ENCODE data around the gene HS3ST6. TPM values are rescaled to one million over a fixed set of nuclear protein-coding genes. Genes with fewer than 3 reads are reported as not detected.

Gene HS3ST6
- total and polyA plus RNA-seq, 9 of the 15 experiments (the other 6 are each of a cell fraction or from before 2014, with no cell fraction given): not detected

DNA sequence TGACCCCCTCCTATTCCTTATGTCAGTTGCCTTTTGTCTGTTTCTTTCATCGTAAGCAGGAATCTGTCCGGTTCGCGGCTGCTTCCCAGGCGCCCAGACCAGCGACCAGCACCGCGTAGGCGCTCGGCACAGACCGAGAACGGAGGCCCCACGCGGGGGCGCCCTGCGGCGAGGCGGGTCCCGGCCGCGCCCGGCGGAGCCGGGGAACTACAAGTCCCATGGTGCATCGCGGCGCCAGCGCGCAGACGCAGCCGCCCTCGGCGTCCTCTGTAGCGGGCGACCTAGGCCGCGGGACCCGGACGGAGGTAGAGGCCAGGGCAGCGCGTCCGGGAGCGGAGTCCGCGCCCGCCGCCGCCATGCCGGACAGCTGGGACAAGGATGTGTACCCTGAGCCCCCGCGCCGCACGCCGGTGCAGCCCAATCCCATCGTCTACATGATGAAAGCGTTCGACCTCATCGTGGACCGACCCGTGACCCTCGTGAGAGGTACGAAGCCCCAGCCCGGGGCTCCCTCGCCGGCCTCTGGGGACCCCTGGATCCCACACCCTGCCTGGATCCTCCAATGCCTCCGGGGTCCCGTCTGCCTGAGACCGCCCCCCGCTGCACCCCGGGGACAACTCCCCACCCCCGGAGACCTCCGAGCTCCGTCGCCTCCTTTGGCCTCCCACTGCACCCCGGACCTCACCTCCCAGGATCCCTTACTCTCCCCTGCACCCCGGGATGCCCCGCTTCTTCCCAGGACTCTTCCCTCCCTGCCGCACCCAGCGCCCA, 41.2 kb upstream of the HS3ST6 start, which contains the start of gene NDUFB10 (continued):
- TF ChIP-seq HNRNPL (IDR thresholded peaks at IDR 0.05; ENCODE audit: low read depth, low read length) (peak; percentile 95), BRD9 (IDR thresholded peaks at IDR 0.05; ENCODE audit: low read depth, partially characterized antibody) (no peak), ZNF197 (CRISPR knock-in tag; IDR thresholded peaks at IDR 0.05; ENCODE audit: low read depth) (0 out of 2 replicates have a peak, but pooled peaks have one; percentile 29), HNRNPLL (IDR thresholded peaks at IDR 0.05; ENCODE audit: low read depth, low read length, poor library complexity, severe bottlenecking) (no peak), SIX5 (IDR thresholded peaks at IDR 0.05; ENCODE audit: borderline replicate concordance in 1 of 2, insufficient read depth in 1 of 2, low read depth in 1 of 2, low read length in 2 of 2) (peak; percentile 85 to 86), ZNF586 (CRISPR knock-in tag; conservative IDR thresholded peaks at IDR 0.05) (no peak), TCF3 (CRISPR knock-in tag; IDR thresholded peaks at IDR 0.05) (peak; percentile 44; the same call in 1 of the 2 replicates), NR3C1 (CRISPR knock-in tag; IDR thresholded peaks at IDR 0.05) (no peak), ZNF707 (CRISPR knock-in tag; conservative IDR thresholded peaks at IDR 0.05) (no peak), ETV5 (CRISPR knock-in tag; IDR thresholded peaks at IDR 0.05; ENCODE audit: low read depth) (peak; percentile 84), MEIS2 (IDR thresholded peaks at IDR 0.05; ENCODE audit: partially characterized antibody) (peak; percentile 52), SAP30 (IDR thresholded peaks at IDR 0.05; ENCODE audit: borderline replicate concordance, insufficient read depth, low read depth, low read length, poor library complexity, severe bottlenecking) (no peak)
- TF ChIP-seq, protein P1, sequence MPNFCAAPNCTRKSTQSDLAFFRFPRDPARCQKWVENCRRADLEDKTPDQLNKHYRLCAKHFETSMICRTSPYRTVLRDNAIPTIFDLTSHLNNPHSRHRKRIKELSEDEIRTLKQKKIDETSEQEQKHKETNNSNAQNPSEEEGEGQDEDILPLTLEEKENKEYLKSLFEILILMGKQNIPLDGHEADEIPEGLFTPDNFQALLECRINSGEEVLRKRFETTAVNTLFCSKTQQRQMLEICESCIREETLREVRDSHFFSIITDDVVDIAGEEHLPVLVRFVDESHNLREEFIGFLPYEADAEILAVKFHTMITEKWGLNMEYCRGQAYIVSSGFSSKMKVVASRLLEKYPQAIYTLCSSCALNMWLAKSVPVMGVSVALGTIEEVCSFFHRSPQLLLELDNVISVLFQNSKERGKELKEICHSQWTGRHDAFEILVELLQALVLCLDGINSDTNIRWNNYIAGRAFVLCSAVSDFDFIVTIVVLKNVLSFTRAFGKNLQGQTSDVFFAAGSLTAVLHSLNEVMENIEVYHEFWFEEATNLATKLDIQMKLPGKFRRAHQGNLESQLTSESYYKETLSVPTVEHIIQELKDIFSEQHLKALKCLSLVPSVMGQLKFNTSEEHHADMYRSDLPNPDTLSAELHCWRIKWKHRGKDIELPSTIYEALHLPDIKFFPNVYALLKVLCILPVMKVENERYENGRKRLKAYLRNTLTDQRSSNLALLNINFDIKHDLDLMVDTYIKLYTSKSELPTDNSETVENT (CRISPR knock-in tag; IDR thresholded peaks at IDR 0.05): peak; percentile 78
- TF ChIP-seq, protein P2, sequence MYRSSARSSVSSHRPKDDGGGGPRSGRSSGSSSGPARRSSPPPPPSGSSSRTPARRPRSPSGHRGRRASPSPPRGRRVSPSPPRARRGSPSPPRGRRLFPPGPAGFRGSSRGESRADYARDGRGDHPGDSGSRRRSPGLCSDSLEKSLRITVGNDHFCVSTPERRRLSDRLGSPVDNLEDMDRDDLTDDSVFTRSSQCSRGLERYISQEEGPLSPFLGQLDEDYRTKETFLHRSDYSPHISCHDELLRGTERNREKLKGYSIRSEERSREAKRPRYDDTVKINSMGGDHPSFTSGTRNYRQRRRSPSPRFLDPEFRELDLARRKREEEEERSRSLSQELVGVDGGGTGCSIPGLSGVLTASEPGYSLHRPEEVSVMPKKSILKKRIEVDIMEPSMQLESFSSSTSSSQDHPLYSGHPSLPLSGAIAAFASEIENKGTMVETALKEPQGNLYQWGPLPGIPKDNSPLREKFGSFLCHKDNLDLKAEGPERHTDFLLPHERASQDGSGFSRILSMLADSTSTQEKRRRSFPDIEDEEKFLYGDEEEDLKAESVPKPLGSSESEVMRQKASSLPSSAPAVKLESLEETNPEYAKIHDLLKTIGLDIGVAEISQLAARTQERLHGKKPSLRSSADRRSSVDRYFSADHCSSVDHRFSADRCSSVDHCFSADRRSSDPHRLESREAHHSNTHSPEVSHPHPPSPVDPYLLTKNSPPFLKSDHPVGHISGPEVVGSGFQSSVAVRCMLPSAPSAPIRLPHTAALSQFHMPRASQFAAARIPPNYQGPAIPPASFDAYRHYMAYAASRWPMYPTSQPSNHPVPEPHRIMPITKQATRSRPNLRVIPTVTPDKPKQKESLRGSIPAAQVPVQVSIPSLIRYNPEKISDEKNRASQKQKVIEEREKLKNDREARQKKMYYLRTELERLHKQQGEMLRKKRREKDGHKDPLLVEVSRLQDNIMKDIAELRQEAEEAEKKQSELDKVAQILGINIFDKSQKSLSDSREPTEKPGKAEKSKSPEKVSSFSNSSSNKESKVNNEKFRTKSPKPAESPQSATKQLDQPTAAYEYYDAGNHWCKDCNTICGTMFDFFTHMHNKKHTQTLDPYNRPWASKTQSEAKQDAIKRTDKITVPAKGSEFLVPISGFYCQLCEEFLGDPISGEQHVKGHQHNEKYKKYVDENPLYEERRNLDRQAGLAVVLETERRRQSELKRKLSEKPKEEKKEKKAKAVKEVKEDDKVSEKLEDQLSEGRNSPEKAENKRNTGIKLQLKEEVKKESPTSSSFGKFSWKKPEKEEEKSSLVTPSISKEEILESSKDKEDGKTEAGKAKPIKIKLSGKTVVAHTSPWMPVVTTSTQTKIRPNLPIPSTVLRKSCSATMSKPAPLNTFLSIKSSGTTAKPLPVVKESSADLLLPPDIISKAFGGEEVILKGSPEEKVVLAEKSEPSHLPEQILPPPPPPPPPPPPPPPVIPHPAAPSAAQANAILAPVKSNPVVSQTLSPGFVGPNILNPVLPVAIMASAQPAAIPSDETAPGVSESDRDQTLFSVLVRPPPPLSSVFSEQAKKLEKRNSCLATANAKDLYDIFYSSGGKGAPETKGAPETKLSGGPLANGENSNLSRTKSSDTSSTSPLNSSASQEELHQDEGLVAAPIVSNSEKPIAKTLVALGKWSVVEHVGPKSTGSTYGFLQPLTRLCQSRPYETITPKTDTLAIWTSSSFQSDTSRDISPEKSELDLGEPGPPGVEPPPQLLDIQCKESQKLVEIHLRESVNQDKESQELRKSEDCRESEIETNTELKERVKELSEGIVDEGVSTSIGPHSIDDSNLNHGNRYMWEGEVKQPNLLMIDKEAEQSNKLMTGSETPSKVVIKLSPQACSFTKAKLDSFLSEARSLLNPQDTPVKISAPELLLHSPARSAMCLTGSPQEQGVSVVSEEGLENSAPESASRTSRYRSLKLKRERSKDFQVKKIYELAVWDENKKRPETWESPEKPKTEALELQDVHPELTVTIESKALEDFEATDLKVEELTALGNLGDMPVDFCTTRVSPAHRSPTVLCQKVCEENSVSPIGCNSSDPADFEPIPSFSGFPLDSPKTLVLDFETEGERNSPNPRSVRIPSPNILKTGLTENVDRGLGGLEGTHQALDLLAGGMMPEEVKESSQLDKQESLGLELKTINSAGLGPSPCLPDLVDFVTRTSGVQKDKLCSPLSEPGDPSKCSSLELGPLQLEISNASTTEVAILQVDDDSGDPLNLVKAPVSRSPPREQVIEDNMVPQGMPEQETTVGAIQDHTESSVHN (IDR thresholded peaks at IDR 0.05; ENCODE audit: borderline replicate concordance in 1 of 2, low read depth in 1 of 2): no peak
- TF ChIP-seq, protein P3, sequence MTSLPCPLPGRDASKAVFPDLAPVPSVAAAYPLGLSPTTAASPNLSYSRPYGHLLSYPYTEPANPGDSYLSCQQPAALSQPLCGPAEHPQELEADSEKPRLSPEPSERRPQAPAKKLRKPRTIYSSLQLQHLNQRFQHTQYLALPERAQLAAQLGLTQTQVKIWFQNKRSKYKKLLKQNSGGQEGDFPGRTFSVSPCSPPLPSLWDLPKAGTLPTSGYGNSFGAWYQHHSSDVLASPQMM (CRISPR knock-in tag; IDR thresholded peaks at IDR 0.05): no peak
